Measurements from ENCODE around the gene RNF168. TPM values are rescaled to one million over a fixed set of nuclear protein-coding genes. Genes with fewer than 3 reads are reported as not detected.

The RNF168 gene
- polyA plus RNA-seq, 1 donor from 2014 or later = 4.2 TPM

DNA sequence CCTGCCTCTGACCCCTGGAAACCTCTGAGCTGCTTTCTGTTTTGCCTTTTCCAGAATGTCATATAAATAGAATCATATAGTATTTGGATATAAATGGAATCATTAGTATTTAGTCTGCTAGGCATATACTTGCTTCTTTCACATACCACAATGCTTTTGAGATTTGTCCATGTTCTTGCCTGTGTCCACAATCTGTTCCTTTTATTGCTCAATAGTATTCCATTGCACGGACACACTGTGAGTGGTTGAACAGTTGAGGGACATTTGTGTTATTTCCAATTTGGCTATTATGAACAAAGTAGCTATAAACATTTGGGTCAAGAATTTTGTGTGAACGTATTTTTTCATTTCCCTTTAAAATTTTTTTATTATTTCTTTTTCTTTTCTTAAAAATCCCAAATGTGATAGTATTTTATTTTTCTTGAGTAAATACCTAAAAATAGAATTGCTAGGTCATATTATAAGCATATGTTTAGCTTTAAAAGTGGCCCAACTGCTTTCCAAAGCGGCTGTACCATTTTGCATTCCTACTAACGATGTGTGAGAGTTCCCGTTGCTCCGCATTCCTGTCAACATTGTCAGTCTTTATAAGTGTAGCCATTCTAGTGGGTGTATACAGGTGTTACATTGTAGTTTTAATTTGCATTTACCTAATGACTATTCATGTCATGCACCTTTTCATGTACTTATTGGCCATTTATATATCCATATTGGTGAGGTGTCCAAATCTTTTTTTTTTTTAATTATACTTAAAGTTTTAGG lies 38.3 kb upstream of the RNF168 start:
- Histone ChIP-seq H3F3A (ENCODE audit: insufficient read depth, low read length, poor library complexity, severe bottlenecking) (no peaks in the 10 kb centered on the region), H3K36me3 (ENCODE audit: insufficient read depth, low read length) (no peaks in the 10 kb centered on the region), H3K79me2 (replicated peaks; ENCODE audit: insufficient read depth, low read length) (no peaks in the 10 kb centered on the region), H3K9ac (ENCODE audit: low read length) (no peak overlapping the region), H2AFZ (ENCODE audit: low read depth, low read length) (no peak overlapping the region), H3K4me2 (ENCODE audit: low read length) (no peak overlapping the region), H3K9me3 (ENCODE audit: low read length) (no peaks in the 10 kb centered on the region), H3K27ac (ENCODE audit: low read length) (no peak overlapping the region), H3K9me2 (ENCODE audit: insufficient read depth, low read length) (no peaks in the 10 kb centered on the region), H3K4me3 (ENCODE audit: low read length) (no peak overlapping the region), H4K20me1 (ENCODE audit: insufficient read depth) (no peaks in the 10 kb centered on the region), H3K27me3 (ENCODE audit: insufficient read depth, low read depth, low read length) (no peaks in the 10 kb centered on the region)
- TF ChIP-seq SMC3 (conservative IDR thresholded peaks at IDR 0.05; ENCODE audit: poor library complexity) (no peak), TAF1 (IDR thresholded peaks at IDR 0.05; ENCODE audit: low read depth) (no peak), EZH2 (IDR thresholded peaks at IDR 0.05; ENCODE audit: borderline replicate concordance, insufficient read depth, low read length, poor library complexity, severe bottlenecking) (no peak), REST (IDR thresholded peaks at IDR 0.05; ENCODE audit: borderline replicate concordance) (no peak), POLR2AphosphoS5 (IDR thresholded peaks at IDR 0.05) (no peak), EP300 (conservative IDR thresholded peaks at IDR 0.05; ENCODE audit: poor library complexity, severe bottlenecking) (no peak), RAD21 (conservative IDR thresholded peaks at IDR 0.05) (no peak), MXI1 (conservative IDR thresholded peaks at IDR 0.05; ENCODE audit: poor library complexity, severe bottlenecking) (no peak)
- TF ChIP-seq, protein P1, sequence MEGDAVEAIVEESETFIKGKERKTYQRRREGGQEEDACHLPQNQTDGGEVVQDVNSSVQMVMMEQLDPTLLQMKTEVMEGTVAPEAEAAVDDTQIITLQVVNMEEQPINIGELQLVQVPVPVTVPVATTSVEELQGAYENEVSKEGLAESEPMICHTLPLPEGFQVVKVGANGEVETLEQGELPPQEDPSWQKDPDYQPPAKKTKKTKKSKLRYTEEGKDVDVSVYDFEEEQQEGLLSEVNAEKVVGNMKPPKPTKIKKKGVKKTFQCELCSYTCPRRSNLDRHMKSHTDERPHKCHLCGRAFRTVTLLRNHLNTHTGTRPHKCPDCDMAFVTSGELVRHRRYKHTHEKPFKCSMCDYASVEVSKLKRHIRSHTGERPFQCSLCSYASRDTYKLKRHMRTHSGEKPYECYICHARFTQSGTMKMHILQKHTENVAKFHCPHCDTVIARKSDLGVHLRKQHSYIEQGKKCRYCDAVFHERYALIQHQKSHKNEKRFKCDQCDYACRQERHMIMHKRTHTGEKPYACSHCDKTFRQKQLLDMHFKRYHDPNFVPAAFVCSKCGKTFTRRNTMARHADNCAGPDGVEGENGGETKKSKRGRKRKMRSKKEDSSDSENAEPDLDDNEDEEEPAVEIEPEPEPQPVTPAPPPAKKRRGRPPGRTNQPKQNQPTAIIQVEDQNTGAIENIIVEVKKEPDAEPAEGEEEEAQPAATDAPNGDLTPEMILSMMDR (IDR thresholded peaks at IDR 0.05; ENCODE audit: poor library complexity, severe bottlenecking) = no peak

GRCh38 chr3:196537319-196537984 lies 33.9 kb upstream of the RNF168 start:
- no peak overlapping the region for H3K27ac ChIP-seq (ENCODE audit: low read length)
- no peaks in the 10 kb centered on the region for H4K20me1 ChIP-seq (ENCODE audit: insufficient read depth)
- TF ChIP-seq EP300 (conservative IDR thresholded peaks at IDR 0.05; ENCODE audit: poor library complexity, severe bottlenecking) (peak; percentile 43), RAD21 (conservative IDR thresholded peaks at IDR 0.05) (peak; percentile 68), TAF1 (IDR thresholded peaks at IDR 0.05; ENCODE audit: low read depth) (no peak), EZH2 (IDR thresholded peaks at IDR 0.05; ENCODE audit: borderline replicate concordance, insufficient read depth, low read length, poor library complexity, severe bottlenecking) (no peak), REST (IDR thresholded peaks at IDR 0.05; ENCODE audit: borderline replicate concordance) (no peak), SMC3 (conservative IDR thresholded peaks at IDR 0.05; ENCODE audit: poor library complexity) (peak; percentile 61)
- TF ChIP-seq, protein P1 (IDR thresholded peaks at IDR 0.05; ENCODE audit: poor library complexity, severe bottlenecking) = peak; percentile 70
- no peaks in the 10 kb centered on the region for H3K9me2 ChIP-seq (ENCODE audit: insufficient read depth, low read length)
- no peak overlapping the region for H2AFZ ChIP-seq (ENCODE audit: low read depth, low read length)
- H3K9me3 ChIP-seq (ENCODE audit: low read length) = no peaks in the 10 kb centered on the region
- no peaks in the 10 kb centered on the region for H3K36me3 ChIP-seq (ENCODE audit: insufficient read depth, low read length)
- no peak overlapping the region for H3K9ac ChIP-seq (ENCODE audit: low read length)
- H3F3A ChIP-seq (ENCODE audit: insufficient read depth, low read length, poor library complexity, severe bottlenecking) = no peaks in the 10 kb centered on the region
- no peaks in the 10 kb centered on the region for H3K27me3 ChIP-seq (ENCODE audit: insufficient read depth, low read depth, low read length)
- no peaks in the 10 kb centered on the region for H3K79me2 ChIP-seq (replicated peaks; ENCODE audit: insufficient read depth, low read length)
- no peak overlapping the region for H3K4me2 ChIP-seq (ENCODE audit: low read length)
- no peak overlapping the region for H3K4me3 ChIP-seq (ENCODE audit: low read length)
